ENCODE measurements around the gene ADAM19.

ADAM19 gene

GRCh38 chr5:157597277-157597676, 21.7 kb upstream of the ADAM19 start:
- no peak overlapping the region for H3K4me3 ChIP-seq (ENCODE audit: low read depth, low read length)
- no peak for TF ChIP-seq CTCF (IDR thresholded peaks at IDR 0.05; ENCODE audit: insufficient read depth, low read depth, low read length, missing control alignments)
- DNase-seq (ENCODE audit: low read depth): peak; percentile 73

- TF ChIP-seq CTCF (IDR thresholded peaks at IDR 0.05; ENCODE audit: insufficient read depth, low read depth, low read length, missing control alignments): no peak
- no peak overlapping the region for H3K4me3 ChIP-seq (ENCODE audit: low read depth, low read length)
- DNase-seq (ENCODE audit: low read depth): peak; percentile 95
These were observed 20.9 kb upstream of the ADAM19 start for GRCh38 chr5:157596487-157596886.

GRCh38 chr5:157594675-157595459, 19.3 kb upstream of the ADAM19 start:
- no peak overlapping the region for H3K4me3 ChIP-seq (ENCODE audit: low read depth, low read length)
- DNase-seq (ENCODE audit: low read depth): no peak
- TF ChIP-seq CTCF (IDR thresholded peaks at IDR 0.05; ENCODE audit: insufficient read depth, low read depth, low read length, missing control alignments): no peak

GRCh38 chr5:157594257-157594656, 18.7 kb upstream of the ADAM19 start:
- H3K4me3 ChIP-seq (ENCODE audit: low read depth, low read length): no peak overlapping the region
- TF ChIP-seq CTCF (IDR thresholded peaks at IDR 0.05; ENCODE audit: insufficient read depth, low read depth, low read length, missing control alignments): no peak
- peak; percentile 56 for DNase-seq (ENCODE audit: low read depth)

GRCh38 chr5:157593052-157593757, 17.6 kb upstream of the ADAM19 start:
- DNase-seq (ENCODE audit: low read depth): no peak
- TF ChIP-seq CTCF (IDR thresholded peaks at IDR 0.05; ENCODE audit: insufficient read depth, low read depth, low read length, missing control alignments): no peak
- H3K4me3 ChIP-seq (ENCODE audit: low read depth, low read length): no peak overlapping the region

GRCh38 chr5:157592594-157592993, 17.0 kb upstream of the ADAM19 start:
- no peak overlapping the region for H3K4me3 ChIP-seq (ENCODE audit: low read depth, low read length)
- DNase-seq (ENCODE audit: low read depth): peak; percentile 49
- TF ChIP-seq CTCF (IDR thresholded peaks at IDR 0.05; ENCODE audit: insufficient read depth, low read depth, low read length, missing control alignments): no peak
